COLO829 (cell line): ENCODE measurements around the gene VAV2.
"Not testable (repeated sequence)": the region's sequence is repeated elsewhere in the genome, so short reads cannot be mapped to it uniquely, and the experiment has no call there.

Source experiments
- DNase-seq: peaks from one replicate; pipeline ENCODE4 v3.0.0; 2012; ENCODE audit warnings: low spot score

Gene VAV2

GRCh38 chr9:133915534-133916158, 76.5 kb downstream of the VAV2 start:
- DNase-seq: no peak

DNA sequence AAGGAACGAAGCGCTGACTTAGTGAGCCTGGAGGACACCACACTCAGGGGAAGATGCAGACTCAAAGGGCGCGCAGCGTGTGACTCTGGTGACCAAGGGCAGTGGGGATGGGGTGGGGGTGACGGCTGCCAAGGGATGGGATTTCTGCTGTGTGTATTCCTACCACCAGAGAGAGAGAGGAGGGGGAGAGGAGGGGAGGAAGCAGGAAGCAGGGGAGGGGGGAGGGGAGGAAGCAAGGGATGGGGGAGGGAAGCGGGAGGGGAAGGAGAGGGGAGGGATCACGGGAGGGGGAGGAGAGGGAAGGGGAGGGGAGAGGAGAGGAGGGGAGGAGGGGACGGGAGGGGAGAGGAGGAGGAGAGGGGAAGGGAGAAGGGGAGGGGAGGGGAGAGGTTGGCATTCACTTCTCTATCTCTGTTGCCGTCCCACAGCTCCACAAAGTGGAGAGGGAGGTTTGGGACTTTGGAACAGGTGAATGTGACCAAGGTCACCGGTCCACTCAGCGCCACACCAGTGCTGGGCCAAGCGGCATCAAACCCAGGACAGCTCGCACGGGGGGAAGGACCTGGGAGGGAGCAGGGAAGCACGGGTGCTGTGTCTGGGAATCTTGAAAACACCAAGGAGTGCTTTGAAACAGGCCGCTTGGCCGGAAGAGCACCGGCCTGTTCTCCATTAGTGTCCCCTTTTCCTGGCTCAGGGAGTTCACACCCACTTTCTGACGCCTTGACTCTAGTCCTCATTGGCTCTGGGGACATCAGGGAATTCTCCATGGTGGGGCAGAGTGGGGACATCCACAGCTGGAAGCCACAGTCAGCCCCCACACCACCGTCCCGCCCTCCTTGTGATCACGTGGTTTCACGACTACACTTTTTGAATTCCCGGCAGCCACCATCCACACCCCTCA, 77.4 kb downstream of the VAV2 start:
- no peak for DNase-seq

DNA sequence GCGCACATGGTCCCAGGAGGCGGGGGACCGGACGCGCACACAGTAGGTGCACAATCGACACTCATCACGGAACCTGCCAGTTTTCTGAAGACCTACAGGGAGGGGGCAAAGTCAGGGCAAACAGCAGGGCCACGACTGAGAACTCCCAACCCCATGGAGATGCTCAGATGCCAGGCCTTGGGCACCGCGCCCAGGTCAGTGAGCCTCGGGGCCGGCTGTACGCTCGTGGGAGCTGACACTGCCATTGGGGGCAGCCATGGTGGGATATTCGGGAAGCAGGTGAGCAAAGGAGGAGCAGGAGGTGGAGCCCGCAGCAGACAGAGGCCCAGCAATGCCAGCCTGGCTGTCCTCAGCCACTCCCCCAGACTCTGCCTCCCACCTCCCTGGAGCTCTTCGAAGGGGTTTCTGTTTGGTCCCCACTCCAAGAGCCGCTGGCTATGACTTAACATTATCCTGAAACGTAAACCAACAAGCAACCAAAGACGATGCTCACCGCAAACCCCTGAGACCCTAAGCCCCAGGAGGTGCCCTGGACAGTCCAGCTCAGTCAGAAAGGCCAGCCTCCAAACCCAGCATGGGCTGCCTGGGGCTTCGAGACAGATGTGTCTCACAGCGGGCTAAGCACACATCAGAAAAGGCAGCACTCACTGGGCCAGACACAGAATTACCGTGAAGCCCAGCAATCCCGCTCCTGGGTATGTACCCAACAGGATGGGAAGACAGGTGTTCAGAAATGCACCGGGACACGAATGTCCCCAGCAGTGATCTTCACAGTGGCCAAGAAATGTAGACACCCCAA, 78.4 kb downstream of the VAV2 start:
- no peak for DNase-seq

GRCh38 chr9:133910855-133911514, 81.1 kb downstream of the VAV2 start:
- no peak for DNase-seq

- no peak for DNase-seq
Observed at GRCh38 chr9:133906932-133907910, 84.9 kb downstream of the VAV2 start.

DNA sequence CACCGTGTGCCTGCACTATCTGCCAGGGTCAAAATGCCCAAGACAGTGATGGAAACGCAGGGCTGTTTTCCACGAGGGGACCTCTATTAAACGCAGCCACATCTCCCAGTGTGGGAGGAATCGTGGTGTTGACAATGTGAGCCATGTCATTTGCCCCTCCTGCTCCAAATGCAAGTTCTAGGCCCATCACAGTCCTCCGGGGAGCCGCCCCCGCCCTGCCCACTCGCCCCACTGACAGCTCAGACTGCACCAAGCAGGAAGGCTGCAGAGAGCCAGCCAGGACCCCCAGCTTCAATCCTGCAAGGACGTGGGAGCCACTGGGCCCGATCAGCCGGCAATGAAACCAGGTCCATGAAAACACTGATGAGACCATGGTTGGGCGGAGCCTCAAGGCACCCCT, 85.9 kb downstream of the VAV2 start:
- DNase-seq: no peak

DNA sequence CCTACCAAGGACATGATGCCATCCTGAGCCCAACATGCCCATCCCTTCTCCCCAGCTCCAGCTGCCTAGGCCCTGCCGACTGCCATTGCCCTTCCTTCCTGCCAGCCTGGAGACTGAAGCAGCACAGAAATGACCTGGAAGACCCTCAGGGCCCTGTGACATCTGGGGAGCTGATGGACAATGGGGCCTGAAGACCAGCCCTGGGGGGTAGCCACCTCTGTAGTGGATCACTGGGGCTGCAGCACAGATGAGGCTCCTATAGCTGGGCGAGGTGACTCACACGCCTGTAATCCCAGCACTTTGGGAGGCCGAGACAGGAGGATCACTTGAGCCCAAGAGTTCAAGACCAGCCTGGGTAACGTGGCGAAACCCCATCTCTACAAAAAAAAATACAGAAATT, 86.6 kb downstream of the VAV2 start:
- DNase-seq: no peak

DNA sequence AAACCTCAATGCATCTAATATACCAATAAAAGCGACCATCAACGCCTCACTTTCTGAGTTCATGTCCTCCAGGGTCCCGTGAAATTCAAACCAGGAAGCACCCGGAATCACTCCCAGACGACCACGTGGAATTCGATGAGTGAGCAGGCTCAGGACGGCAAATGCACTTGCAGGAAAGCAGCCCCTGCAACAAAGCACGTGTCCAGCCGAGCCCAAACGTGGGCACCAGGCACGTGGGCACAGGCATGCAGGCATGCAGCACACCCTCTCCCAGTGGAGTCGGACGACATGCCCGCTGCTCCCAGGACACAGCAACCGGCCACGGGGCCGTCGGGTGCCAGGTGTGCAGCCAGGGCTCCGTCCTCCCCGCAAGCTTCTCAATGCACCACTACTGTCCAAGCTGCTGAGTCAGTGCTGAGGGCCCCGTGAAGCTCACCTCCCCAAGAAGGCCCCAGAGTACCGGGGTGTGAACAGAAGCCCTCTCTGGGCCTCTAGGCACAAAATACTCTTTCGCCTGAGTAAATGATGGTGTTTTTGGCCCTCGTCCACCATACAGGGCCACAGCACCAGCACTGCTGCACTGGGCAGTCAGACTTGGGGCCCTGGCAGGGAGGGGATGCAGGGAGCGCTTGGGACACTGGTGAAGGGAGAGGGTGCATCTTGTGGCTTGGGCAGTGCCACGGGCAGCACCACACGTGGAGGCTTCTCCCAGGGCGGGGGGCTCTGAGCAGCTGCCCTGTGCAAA, 87.6 kb downstream of the VAV2 start:
- no peak for DNase-seq

DNA sequence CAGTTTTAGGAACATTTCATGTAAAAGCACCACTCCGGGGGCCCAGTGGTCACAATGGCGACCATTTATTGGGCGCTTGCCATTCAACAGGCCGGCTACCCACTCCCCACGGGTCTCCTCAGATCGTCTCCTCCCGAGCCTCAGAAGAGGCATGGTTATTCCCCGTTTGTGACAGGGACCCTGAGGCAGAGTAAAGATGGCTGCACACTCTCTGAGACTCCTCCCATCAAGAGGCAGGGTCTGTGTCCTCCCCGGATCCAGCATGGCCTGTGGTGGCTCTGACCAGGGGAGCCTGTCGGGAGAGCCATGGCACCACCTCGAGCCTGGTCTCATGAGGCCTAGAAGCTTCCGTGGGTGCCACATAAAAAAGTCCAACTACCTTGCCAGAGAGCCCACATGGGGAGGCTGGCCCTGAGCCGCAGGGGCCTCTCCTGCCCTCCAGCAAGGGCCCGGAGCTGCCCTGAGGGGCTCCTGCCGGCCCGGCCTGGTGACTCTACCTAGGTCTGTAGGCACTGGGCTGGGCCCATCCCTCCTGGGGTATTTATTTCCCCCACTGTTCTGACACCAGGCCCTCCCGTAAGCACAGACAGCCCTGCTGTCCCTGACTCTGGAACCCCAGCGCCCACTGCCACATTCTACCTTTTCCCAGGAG, 90.8 kb downstream of the VAV2 start:
- no peak for DNase-seq

DNA sequence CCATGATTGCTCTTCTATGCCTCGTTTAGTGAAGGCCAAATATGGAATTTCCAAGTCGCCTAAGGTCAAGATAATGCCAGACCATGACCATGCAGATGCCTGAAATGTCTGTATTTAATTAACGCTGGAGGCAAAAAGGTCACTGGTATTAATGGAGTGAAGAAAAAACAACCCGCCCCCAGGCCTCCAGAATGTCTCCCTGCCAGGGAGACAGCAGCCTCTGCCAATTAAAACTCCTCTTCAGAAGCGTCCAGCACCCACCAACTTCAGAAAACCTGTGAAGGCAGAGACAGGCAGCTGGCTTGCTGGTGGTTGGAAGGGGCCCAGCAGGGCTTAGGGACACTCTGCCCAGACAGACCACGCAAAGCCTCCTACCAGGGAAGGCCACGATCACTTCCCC, 94.4 kb downstream of the VAV2 start:
- DNase-seq: peak; percentile 25

- not testable (repeated sequence) for DNase-seq
Observed at GRCh38 chr9:133896007-133896406, 96.1 kb downstream of the VAV2 start.

GRCh38 chr9:133895335-133895734, 96.8 kb downstream of the VAV2 start:
- DNase-seq: no peak

DNA sequence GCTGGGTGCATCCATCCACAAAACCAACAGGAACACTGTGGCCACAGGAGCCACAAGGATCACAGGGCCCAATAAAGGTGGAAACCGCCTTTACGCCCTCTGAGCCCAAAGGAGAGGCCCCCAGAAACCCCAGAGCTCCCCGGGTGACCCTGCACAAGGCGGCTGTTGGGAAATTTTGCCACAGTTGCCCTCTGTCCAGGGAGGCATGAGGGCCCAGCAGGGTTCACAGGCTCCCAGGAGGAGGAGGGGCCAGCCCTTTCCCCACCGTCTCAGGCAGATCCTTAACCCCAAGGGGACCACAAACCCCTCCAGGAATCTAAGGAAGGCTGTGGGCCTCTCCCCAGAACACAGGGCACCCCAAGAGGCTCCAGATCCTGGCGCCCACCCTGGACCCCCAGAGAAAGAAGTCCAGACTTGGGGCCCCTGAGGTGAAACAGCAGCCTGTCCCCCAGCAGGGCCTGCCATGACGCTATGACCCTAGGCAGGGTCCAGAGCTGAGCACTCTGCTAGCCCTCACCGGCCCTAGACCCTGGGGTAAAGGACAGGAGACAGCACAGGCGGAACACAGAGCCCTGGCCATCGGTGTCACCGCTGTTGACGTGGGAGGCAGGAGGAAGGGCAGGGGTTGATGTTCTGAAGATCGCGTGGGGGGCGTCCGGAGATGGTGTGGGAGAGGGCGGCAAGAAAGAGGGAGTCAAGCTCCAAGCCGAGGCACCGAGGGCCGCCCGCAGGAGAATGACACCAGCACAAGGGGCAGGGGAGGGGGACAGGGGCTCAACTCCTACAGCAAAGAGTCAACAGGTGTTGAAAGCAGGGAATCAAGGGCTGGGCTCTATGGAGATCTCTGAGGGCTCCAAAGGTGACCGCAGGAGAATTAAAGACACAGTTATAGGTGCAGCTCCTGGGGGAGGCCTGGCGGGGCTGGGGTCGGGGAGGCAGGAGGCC, 97.5 kb downstream of the VAV2 start:
- no peak for DNase-seq

DNA sequence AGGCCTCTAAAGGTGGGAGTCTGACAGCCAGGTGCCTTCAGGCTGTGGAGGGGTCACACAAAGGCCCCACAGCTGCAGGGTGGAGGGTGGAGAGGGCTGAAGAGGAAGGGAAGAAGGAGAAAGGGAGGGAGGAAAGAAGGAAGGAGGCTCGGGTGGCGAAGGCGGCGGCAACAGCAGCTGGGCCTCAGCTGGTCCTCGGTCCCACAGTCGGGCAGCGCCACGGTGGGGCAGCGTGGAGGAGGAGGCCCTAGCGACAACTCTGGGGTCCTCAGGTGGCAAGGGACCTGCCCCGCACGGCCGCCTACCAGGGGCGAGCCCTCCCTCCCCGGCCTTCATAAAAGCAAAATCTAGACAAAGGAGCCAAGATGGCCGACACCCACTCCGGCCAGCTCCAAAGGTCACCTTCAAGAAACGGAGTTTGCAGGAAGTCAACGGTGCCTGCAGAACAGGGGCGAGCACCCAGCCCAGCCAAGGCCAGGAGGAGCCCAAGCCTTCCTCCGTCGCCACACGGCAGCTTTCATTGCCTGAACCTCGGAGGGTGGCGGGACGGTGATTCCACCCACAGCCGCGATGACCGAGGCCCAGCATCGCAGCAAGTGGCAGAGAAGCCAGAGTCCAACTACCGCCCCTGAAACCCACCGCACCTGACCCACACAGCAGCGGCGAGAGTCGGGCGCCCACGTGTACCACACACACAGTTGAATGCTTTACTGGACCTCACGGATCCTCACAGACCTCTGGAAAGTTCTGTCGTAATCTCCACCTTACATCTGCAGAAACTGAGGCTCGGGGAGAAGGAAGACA, 98.7 kb downstream of the VAV2 start:
- DNase-seq: no peak

GRCh38 chr9:133892193-133892920, 99.8 kb downstream of the VAV2 start:
- DNase-seq: peak; percentile 23

GRCh38 chr9:133891741-133892140, 100.4 kb downstream of the VAV2 start:
- DNase-seq: no peak

DNA sequence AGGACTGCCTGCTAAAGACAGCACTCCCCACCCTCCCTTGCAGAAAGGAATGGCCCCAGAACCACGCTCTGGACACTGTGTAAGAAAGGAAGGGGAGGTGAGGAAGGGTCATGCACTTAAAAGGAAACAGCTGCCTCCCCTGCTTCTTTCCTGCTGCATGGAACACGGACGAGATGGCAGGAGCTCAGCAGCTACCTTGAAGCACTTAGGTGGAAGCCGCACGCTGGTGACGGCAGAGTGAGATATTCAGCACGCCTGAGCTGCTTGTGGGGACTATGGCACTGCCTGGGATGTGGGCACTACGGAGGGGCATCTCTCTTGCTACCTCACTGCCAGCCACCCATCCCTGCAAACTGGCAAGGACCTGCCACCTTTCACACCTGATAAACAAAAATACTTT, 101.5 kb downstream of the VAV2 start:
- no peak for DNase-seq
